Erythroblast (primary cell): ENCODE results near the gene ATP1A1.

Source experiments
- GATA1 ChIP-seq: IDR thresholded peaks from 2 replicates; pipeline ENCODE4 v1.6.1; 2011; ENCODE audit warnings: low read depth, mild to moderate bottlenecking, control low read depth, low read length, moderate library complexity
- POLR2A ChIP-seq: IDR thresholded peaks from 2 replicates; pipeline ENCODE4 v1.6.1; 2011; ENCODE audit warnings: mild to moderate bottlenecking, low read length

GRCh38 chr1:116449578-116449977, 76.5 kb downstream of the ATP1A1 start:
- TF ChIP-seq POLR2A (no peak), GATA1 (no peak)
